ENCODE measurements around the gene SYS1.

Gene SYS1

DNA sequence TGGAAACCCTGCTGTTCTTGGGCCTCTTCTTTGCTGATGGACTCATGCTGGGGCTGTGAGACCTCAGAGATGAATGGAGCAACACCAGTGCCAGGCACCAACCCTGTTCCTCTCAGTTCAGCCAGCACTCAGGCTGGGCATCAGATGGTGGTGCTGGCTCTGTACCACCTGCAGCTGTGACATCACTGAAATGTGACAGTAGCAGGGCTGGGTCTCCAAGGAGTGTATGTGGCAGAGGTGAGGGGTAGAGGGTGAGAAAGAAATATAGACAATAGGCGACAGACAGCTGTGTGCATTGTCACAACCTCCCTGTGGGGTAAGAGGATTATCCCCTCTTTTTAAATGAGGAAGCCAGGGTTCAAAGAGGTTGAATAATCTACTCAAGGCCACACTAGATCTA lies 15.2 kb downstream of the SYS1 start, which contains the start of gene TP53TG5:
Gene TP53TG5 (minus strand): TSS at position 135 of the 400 bp plus-strand sequence. CDS start 89 bp downstream, at position 46.
- no peak for TF ChIP-seq CTCF (IDR thresholded peaks at IDR 0.05; ENCODE audit: low read depth, low read length)
- DNase-seq (ENCODE audit: low read depth in 2 of 2) = no peak
- H3K4me3 ChIP-seq (replicated peaks in 1 of 2; ENCODE audit: low read depth in 2 of 2, low read length in 2 of 2) = no peak within 1 kb of the TSS

GRCh38 chr20:45387274-45387673 lies 24.3 kb downstream of the SYS1 start:
- no peak for DNase-seq (ENCODE audit: low read depth in 2 of 2)
- H3K4me3 ChIP-seq (replicated peaks in 1 of 2; ENCODE audit: low read depth in 2 of 2, low read length in 2 of 2) = no peak overlapping the region
- TF ChIP-seq CTCF (IDR thresholded peaks at IDR 0.05; ENCODE audit: low read depth, low read length) = no peak

DNA sequence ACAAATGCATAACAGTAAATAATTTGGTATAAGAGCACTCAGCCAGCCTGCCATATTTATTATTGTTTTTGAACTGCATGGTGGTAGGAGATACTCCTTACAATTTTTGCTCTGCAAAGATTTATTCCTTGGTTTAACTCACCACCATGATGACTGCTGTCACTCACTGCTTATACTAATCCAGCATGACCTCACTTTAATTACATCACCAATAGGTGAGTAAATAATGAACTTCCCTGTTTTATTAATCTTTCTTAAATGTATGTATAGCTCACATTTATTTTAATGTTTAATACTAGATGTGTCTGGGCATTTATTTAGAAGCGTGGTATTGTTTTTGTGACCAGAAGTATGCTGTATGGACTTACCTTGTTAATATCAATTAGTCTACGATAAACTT lies 28.0 kb downstream of the SYS1 start:
- DNase-seq (ENCODE audit: low read depth in 2 of 2) = no peak
- no peak overlapping the region for H3K4me3 ChIP-seq (replicated peaks in 1 of 2; ENCODE audit: low read depth in 2 of 2, low read length in 2 of 2)
- no peak for TF ChIP-seq CTCF (IDR thresholded peaks at IDR 0.05; ENCODE audit: low read depth, low read length)

DNA sequence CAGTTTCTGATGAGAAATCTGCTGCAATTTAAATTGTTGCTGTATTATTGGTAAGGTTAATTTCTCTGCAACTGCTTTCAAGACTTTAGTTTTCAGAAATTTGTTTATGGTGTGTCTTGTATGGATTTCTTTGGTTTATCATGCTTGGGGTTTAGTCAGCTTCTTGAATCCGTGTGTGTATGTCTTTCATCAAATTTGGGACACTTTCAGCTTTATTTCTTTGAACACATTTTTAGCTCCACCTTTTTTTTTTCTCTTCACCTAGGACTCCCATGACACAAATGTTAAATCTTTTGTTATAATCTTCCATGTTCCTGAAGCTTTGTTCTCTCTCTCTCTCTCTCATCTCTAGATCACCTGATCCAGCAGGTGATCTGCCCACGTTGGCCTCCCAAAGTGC lies 28.6 kb downstream of the SYS1 start:
- no peak overlapping the region for H3K4me3 ChIP-seq (replicated peaks in 1 of 2; ENCODE audit: low read depth in 2 of 2, low read length in 2 of 2)
- no peak for TF ChIP-seq CTCF (IDR thresholded peaks at IDR 0.05; ENCODE audit: low read depth, low read length)

GRCh38 chr20:45392733-45393132 lies 29.8 kb downstream of the SYS1 start:
- H3K4me3 ChIP-seq (replicated peaks in 1 of 2; ENCODE audit: low read depth in 2 of 2, low read length in 2 of 2) = no peak overlapping the region
- no peak for DNase-seq (ENCODE audit: low read depth in 2 of 2)
- TF ChIP-seq CTCF (IDR thresholded peaks at IDR 0.05; ENCODE audit: low read depth, low read length) = no peak

More for the DNA sequence above, 28.6 kb downstream of the SYS1 start:
- no peak for DNase-seq (ENCODE audit: low read depth in 2 of 2)

DNA sequence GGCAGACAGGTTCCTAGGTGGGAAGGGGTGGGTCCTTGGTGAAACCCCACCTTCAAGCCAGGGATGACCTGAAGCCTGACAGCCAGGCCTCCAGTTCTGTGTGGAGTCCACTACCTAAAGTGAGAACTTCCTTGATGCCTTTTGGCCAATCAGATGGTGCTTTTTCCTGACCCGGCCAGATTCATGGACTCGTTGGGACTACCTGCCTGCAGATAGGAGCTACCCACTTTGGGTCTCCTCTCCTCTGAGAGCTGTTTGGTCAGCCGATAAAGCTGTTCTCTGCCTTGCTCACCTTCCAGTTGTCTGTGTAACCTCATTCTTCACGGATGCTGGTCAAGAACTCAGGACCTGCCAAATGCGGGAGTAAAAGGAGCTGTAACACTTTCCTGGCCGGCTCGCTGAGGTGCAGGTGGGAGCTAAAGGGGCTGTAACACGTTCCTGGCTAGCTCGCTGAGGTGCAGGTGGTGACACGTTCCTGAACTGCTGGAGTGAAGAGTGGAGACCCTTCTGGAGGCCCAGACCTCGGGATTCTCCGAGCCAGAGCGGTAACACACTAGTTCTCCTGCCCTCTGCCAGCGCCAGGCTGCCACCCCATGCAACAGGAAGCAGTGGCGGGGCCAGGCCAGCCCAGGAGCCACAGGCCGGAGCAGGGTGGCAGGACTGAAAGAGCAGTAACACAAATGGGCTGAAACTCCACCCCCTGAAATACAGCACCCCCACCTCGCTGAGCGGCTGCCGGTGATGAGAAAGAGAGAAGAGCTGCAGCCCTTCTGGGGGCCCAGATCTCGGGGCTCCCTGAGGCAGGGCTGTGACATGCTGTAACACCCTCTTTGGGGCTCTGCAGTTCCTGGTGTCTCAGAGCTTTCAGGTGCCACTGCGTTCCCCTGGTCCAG lies 31.5 kb downstream of the SYS1 start:
- no peak for DNase-seq (ENCODE audit: low read depth in 2 of 2)
- TF ChIP-seq CTCF (IDR thresholded peaks at IDR 0.05; ENCODE audit: low read depth, low read length) = no peak
- no peak overlapping the region for H3K4me3 ChIP-seq (replicated peaks in 1 of 2; ENCODE audit: low read depth in 2 of 2, low read length in 2 of 2)
